ENCODE measurements around the gene KAT2B. TPM values are rescaled to one million over a fixed set of nuclear protein-coding genes. Genes with fewer than 3 reads are reported as not detected.

The KAT2B gene
- total RNA-seq, 2 experiments from 2014 or later: 98.2 to 120 TPM

- CTCF ChIA-PET: no interaction called here
- H3K36me3 Mint-ChIP-seq: peaks cover 43% of the 10 kb centered on the region
These were observed 60.8 kb downstream of the KAT2B start for GRCh38 chr3:20101041-20101440.

GRCh38 chr3:20103731-20104130 is 63.5 kb downstream of the KAT2B start:
- no peaks in the 10 kb centered on the region for H3K9me3 Mint-ChIP-seq (ENCODE audit: low read depth)
- peak overlapping the region; percentile 85 for H3K27ac Mint-ChIP-seq
- ATAC-seq (peak; percentile 42), DNase-seq (no peak)
- CTCF ChIA-PET: interaction anchor here (0.7 to 2.3 kb wide), 7 partner anchors 15 to 70 kb away, joined by 3 to 12 read pairs (median 3); partner anchors contain the start of gene KAT2B
- H3K36me3 Mint-ChIP-seq: peaks cover 41% of the 10 kb centered on the region
- H3K4me1 Mint-ChIP-seq: peaks cover 79% of the 10 kb centered on the region
- no peaks in the 10 kb centered on the region for H3K27me3 Mint-ChIP-seq
- H3K4me3 Mint-ChIP-seq: peak overlapping the region; percentile 33

More at GRCh38 chr3:20101041-20101440, 60.8 kb downstream of the KAT2B start:
- Mint-ChIP-seq H3K9me3 (ENCODE audit: low read depth) (no peaks in the 10 kb centered on the region), H3K27ac (peak overlapping the region; percentile 88), H3K27me3 (no peaks in the 10 kb centered on the region), H3K4me1 (peaks cover 72% of the 10 kb centered on the region), H3K4me3 (peak overlapping the region; percentile 56)
- ATAC-seq (no peak), DNase-seq (no peak)

- H3K36me3 Mint-ChIP-seq: peaks cover 41% of the 10 kb centered on the region
- H3K27me3 Mint-ChIP-seq: no peaks in the 10 kb centered on the region
- peak; percentile 88 for DNase-seq
- H3K27ac Mint-ChIP-seq: peak overlapping the region; percentile 85
- ATAC-seq: peak; percentile 88
- H3K4me3 Mint-ChIP-seq: peak overlapping the region; percentile 33
- H3K9me3 Mint-ChIP-seq (ENCODE audit: low read depth): no peaks in the 10 kb centered on the region
- peaks cover 79% of the 10 kb centered on the region for H3K4me1 Mint-ChIP-seq
- CTCF ChIA-PET: interaction anchor here (0.7 to 2.3 kb wide), 10 partner anchors 15 to 70 kb away, joined by 3 to 12 read pairs (median 4); partner anchors contain the start of gene KAT2B
These were observed 64.0 kb downstream of the KAT2B start for GRCh38 chr3:20104167-20104661.

- Mint-ChIP-seq H3K27me3 (no peaks in the 10 kb centered on the region), H3K4me3 (no peak overlapping the region), H3K9me3 (ENCODE audit: low read depth) (no peaks in the 10 kb centered on the region), H3K4me1 (peaks cover 69% of the 10 kb centered on the region), H3K27ac (peak overlapping the region; percentile 73), H3K36me3 (peaks cover 46% of the 10 kb centered on the region)
- DNase-seq (no peak), ATAC-seq (no peak)
- CTCF ChIA-PET: interaction anchor here (1.3 to 1.7 kb wide), 3 partner anchors 41 to 72 kb away, joined by 3 to 4 read pairs (median 4); no protein-coding TSS in a partner anchor
These were observed 65.5 kb downstream of the KAT2B start for GRCh38 chr3:20105513-20106280.

DNA sequence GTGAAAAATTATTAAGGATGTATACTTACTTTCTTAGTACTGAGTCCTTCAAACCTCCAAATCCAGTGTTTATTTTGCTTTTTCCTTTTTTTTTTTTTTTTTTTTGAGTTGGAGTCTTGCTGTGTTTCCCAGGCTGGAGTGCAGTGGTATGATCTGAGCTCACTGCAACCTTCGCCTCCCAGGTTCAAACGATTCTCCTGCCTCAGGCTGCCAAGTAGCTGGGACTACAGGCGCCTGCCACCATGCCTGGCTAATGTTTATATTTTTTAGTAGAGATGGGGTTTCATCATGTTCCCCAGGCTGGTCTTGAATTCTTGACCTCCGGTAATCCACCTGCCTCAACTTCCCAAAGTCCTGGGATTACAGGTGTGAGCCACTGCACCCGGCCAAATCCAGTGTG is 67.5 kb downstream of the KAT2B start:
- peaks cover 56% of the 10 kb centered on the region for H3K4me1 Mint-ChIP-seq

DNA sequence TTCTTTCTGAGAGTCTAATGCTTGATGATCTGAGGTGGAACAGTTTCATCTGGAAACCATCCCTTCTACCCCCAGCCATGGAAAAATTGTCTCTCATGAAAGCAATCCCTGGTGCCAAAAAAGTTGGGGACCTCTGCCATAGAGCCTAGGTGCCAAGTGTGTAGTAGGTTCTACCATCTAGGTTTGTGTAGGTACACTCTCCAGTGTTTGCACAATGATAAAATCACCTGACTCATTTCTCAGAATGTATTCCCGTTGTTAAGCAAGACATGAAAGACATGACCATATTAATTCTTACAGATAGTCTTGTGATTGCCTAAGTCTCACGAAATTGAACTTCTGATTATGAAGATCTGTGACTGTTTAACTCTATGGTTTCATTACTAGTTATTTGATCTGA is 68.6 kb downstream of the KAT2B start:
- Mint-ChIP-seq H3K27me3 (no peaks in the 10 kb centered on the region), H3K27ac (no peak overlapping the region)

More for the DNA sequence above, 67.5 kb downstream of the KAT2B start:
- no peak overlapping the region for H3K4me3 Mint-ChIP-seq
- CTCF ChIA-PET: interaction anchor here (1.3 to 1.6 kb wide), 3 partner anchors 18 to 67 kb away, joined by 3 to 4 read pairs (median 3); partner anchors contain the start of gene KAT2B
- H3K27me3 Mint-ChIP-seq: no peaks in the 10 kb centered on the region
- no peaks in the 10 kb centered on the region for H3K9me3 Mint-ChIP-seq (ENCODE audit: low read depth)
- DNase-seq (no peak), ATAC-seq (no peak)
- no peak overlapping the region for H3K27ac Mint-ChIP-seq
- peaks cover 53% of the 10 kb centered on the region for H3K36me3 Mint-ChIP-seq

DNA sequence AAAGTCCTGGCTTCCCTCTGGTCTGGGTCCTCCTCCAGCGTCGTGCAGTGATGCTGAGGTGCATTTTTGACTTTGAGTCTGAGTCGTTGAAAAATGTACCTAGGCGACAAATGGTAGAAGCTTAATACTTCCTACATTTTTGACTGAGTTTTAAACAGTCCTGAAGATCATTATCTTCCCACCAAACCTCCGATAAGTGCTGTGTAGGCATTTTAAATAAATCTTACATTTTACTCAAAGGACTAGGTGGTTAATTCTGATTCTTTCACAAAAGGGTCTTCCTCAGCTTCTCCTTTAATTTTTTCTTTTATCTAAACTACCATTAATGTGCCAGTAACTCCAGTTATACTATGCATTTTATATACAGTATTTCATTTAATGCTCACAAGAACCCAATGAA is 70.6 kb downstream of the KAT2B start:
- DNase-seq: no peak
- Mint-ChIP-seq H3K27ac (no peak overlapping the region), H3K4me3 (no peak overlapping the region), H3K4me1 (peaks cover 26% of the 10 kb centered on the region), H3K27me3 (no peaks in the 10 kb centered on the region), H3K9me3 (ENCODE audit: low read depth) (no peaks in the 10 kb centered on the region), H3K36me3 (peaks cover 75% of the 10 kb centered on the region)
- CTCF ChIA-PET: interaction anchor here (0.7 kb wide), 1 partner anchor 8 kb away, joined by 3 read pairs; no protein-coding TSS in a partner anchor
- no peak for ATAC-seq

More for the DNA sequence above, 68.6 kb downstream of the KAT2B start:
- DNase-seq (no peak), ATAC-seq (no peak)
- Mint-ChIP-seq H3K4me3 (no peak overlapping the region), H3K36me3 (peaks cover 62% of the 10 kb centered on the region), H3K4me1 (peaks cover 44% of the 10 kb centered on the region), H3K9me3 (ENCODE audit: low read depth) (no peaks in the 10 kb centered on the region)
- CTCF ChIA-PET: interaction anchor here (1.3 to 1.6 kb wide), 2 partner anchors 17 to 68 kb away, joined by 3 to 4 read pairs; partner anchors contain the start of gene KAT2B

- H3K27ac Mint-ChIP-seq: no peak overlapping the region
- ATAC-seq: no peak
- peaks cover 17% of the 10 kb centered on the region for H3K4me1 Mint-ChIP-seq
- DNase-seq: no peak
- peaks cover 76% of the 10 kb centered on the region for H3K36me3 Mint-ChIP-seq
- H3K9me3 Mint-ChIP-seq (ENCODE audit: low read depth): no peaks in the 10 kb centered on the region
- H3K27me3 Mint-ChIP-seq: no peaks in the 10 kb centered on the region
- no peak overlapping the region for H3K4me3 Mint-ChIP-seq
- CTCF ChIA-PET: no interaction called here
These were observed 71.6 kb downstream of the KAT2B start for GRCh38 chr3:20111836-20112235.

DNA sequence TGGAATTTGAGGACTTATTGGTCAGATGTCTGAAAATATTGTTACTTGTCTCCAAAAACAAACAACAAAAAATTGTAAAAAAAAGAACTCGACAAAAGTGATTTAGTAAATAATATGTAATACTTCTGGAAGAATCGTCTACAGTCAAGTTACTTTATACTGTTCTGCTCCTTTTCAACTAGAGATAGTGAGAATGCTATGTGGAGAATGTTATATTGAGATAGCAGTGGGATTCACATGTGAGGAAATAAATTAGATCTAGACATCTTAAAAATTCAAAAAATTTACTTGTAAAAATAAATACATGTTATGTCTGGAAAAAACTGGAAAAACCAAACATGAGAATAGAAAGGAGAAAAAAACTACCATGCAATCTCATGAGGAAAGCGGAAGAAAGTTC is 80.8 kb downstream of the KAT2B start:
- no peak for DNase-seq
- Mint-ChIP-seq H3K36me3 (peaks cover 80% of the 10 kb centered on the region), H3K4me3 (no peak overlapping the region), H3K9me3 (ENCODE audit: low read depth) (no peaks in the 10 kb centered on the region), H3K27me3 (no peaks in the 10 kb centered on the region), H3K4me1 (peaks cover 5% of the 10 kb centered on the region), H3K27ac (no peak overlapping the region)
- CTCF ChIA-PET: no interaction called here
- ATAC-seq: no peak

DNA sequence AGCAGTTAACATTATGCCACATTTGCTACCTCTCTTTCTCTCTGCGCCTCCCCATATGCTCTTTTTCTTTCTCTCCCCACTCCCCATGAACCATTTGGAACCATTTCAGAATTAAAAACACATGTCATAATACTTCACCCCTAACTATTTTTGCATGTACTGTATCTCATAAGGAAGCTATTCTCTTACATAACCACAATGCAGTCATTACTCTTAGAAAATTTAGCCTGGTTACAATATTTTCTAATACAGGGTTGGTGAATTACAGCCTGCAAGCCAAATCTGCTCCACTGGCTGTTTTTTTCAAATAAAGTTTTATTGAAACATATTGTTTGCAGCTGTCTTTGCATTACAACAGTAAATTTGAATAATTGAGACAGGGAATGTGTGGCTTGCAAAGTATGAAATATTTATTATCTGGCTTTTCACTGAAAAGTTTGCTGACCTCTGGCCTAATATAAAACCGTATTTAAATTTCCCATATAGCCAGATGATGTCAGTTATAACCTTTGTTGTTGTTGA is 82.9 kb downstream of the KAT2B start:
- CTCF ChIA-PET: interaction anchor here (1.7 kb wide), 1 partner anchor 8 kb away, joined by 4 read pairs; no protein-coding TSS in a partner anchor
- Mint-ChIP-seq H3K36me3 (peaks cover 80% of the 10 kb centered on the region), H3K4me3 (no peak overlapping the region), H3K27ac (no peak overlapping the region), H3K4me1 (peaks cover 7% of the 10 kb centered on the region), H3K9me3 (ENCODE audit: low read depth) (no peaks in the 10 kb centered on the region), H3K27me3 (no peaks in the 10 kb centered on the region)
- no peak for DNase-seq
- no peak for ATAC-seq

- Mint-ChIP-seq H3K4me3 (no peak overlapping the region), H3K4me1 (peaks cover 7% of the 10 kb centered on the region), H3K36me3 (peaks cover 78% of the 10 kb centered on the region), H3K9me3 (ENCODE audit: low read depth) (no peaks in the 10 kb centered on the region), H3K27ac (no peak overlapping the region), H3K27me3 (no peaks in the 10 kb centered on the region)
- CTCF ChIA-PET: no interaction called here
- DNase-seq: no peak
- no peak for ATAC-seq
These were observed 85.0 kb downstream of the KAT2B start for GRCh38 chr3:20125289-20125688.

- DNase-seq (no peak), ATAC-seq (no peak)
- H3K4me1 Mint-ChIP-seq: peaks cover 11% of the 10 kb centered on the region
- no peaks in the 10 kb centered on the region for H3K9me3 Mint-ChIP-seq (ENCODE audit: low read depth)
- H3K4me3 Mint-ChIP-seq: no peak overlapping the region
- H3K27ac Mint-ChIP-seq: peak overlapping the region; percentile 18
- no peaks in the 10 kb centered on the region for H3K27me3 Mint-ChIP-seq
- peaks cover 78% of the 10 kb centered on the region for H3K36me3 Mint-ChIP-seq
- CTCF ChIA-PET: interaction anchor here (0.6 kb wide), 1 partner anchor 17 kb away, joined by 3 read pairs; no protein-coding TSS in a partner anchor
These were observed 85.7 kb downstream of the KAT2B start for GRCh38 chr3:20125897-20126296.

GRCh38 chr3:20128358-20128757 is 88.1 kb downstream of the KAT2B start:
- H3K9me3 Mint-ChIP-seq (ENCODE audit: low read depth): no peaks in the 10 kb centered on the region
- H3K27me3 Mint-ChIP-seq: no peaks in the 10 kb centered on the region
- no peak overlapping the region for H3K4me3 Mint-ChIP-seq
- peaks cover 23% of the 10 kb centered on the region for H3K4me1 Mint-ChIP-seq
- no peak overlapping the region for H3K27ac Mint-ChIP-seq
- DNase-seq (no peak), ATAC-seq (no peak)
- CTCF ChIA-PET: interaction anchor here (0.6 kb wide), 1 partner anchor 23 kb away, joined by 3 read pairs; no protein-coding TSS in a partner anchor
- H3K36me3 Mint-ChIP-seq: peaks cover 72% of the 10 kb centered on the region

Data from activated CD8-positive, alpha-beta memory T cell treated with anti-CD3 and anti-CD28 coated beads, Interleukin-2, amount 10 ng/mL, durations not matched to agents 7 days and 5 days (primary cell).